Neural crest cell (in vitro differentiated cells): ENCODE results near the gene HDLBP. TPM values are rescaled to one million over a fixed set of nuclear protein-coding genes. Genes with fewer than 3 reads are reported as not detected.

ENCODE experiments used
- DNase-seq: peaks from one replicate; pipeline ENCODE4 v3.0.0; 2021; ENCODE audit warnings: low read depth, mixed read lengths, low spot score
- H3K27ac Mint-ChIP-seq: one replicate; pipeline ENCODE4 v1.8.0; 2021; ENCODE audit warnings: mild to moderate bottlenecking, mixed read lengths; ENCODE audit not compliant: unreplicated experiment
- H3K27me3 Mint-ChIP-seq: 2 replicates; pipeline ENCODE4 v1.8.0; 2021; ENCODE audit warnings: low read depth, mild to moderate bottlenecking, mixed read lengths
- H3K36me3 Mint-ChIP-seq: 2 replicates; pipeline ENCODE4 v1.8.0; 2021; ENCODE audit warnings: low read depth, mild to moderate bottlenecking, mixed read lengths
- H3K4me1 Mint-ChIP-seq: 2 replicates; pipeline ENCODE4 v1.8.0; 2021; ENCODE audit warnings: mixed read lengths
- H3K4me3 Mint-ChIP-seq: one replicate; pipeline ENCODE4 v1.8.0; 2021; ENCODE audit warnings: mild to moderate bottlenecking, mixed read lengths
- H3K9me3 Mint-ChIP-seq: 2 replicates; pipeline ENCODE4 v1.8.0; 2021; ENCODE audit warnings: mixed read lengths
- CTCF ChIP-seq: fragments of 200-600 bp; sonication (generic); conservative IDR thresholded peaks from 2 replicates; pipeline ENCODE4 v1.5.0; 2021; ENCODE audit warnings: antibody characterized with exemption, mild to moderate bottlenecking
- total RNA-seq: library from RNA; stranded (reverse); gene quantifications from 2 replicates; pipeline ENCODE4 v1.2.1, GENCODE V29; 2021

HDLBP gene
- total RNA-seq, 1 donor from 2014 or later = 333 TPM

- Mint-ChIP-seq H3K27ac (no peak overlapping the region), H3K36me3 (peaks cover 12% of the 10 kb centered on the region), H3K27me3 (no peaks in the 10 kb centered on the region), H3K4me3 (peak overlapping the region; percentile 93), H3K4me1 (peaks cover 33% of the 10 kb centered on the region), H3K9me3 (no peaks in the 10 kb centered on the region)
- TF ChIP-seq CTCF = no peak
- no peak for DNase-seq
Measured at GRCh38 chr2:241270531-241270930, 44.9 kb downstream of the HDLBP start.

GRCh38 chr2:241269707-241270520 is 45.6 kb downstream of the HDLBP start:
- Mint-ChIP-seq H3K36me3 (peaks cover 6% of the 10 kb centered on the region), H3K27me3 (no peaks in the 10 kb centered on the region), H3K27ac (no peak overlapping the region), H3K4me1 (peaks cover 33% of the 10 kb centered on the region), H3K4me3 (peak overlapping the region; percentile 93), H3K9me3 (no peaks in the 10 kb centered on the region)
- no peak for DNase-seq
- no peak for TF ChIP-seq CTCF

GRCh38 chr2:241268716-241269445 is 46.6 kb downstream of the HDLBP start:
- DNase-seq = no peak
- Mint-ChIP-seq H3K36me3 (peaks cover 3% of the 10 kb centered on the region), H3K9me3 (no peaks in the 10 kb centered on the region), H3K27ac (peak overlapping the region; percentile 51), H3K27me3 (no peaks in the 10 kb centered on the region), H3K4me1 (peaks cover 32% of the 10 kb centered on the region), H3K4me3 (peak overlapping the region; percentile 73)
- TF ChIP-seq CTCF = no peak

GRCh38 chr2:241268306-241268705 is 47.2 kb downstream of the HDLBP start:
- no peak for TF ChIP-seq CTCF
- H3K4me3 Mint-ChIP-seq = peak overlapping the region; percentile 73
- no peak for DNase-seq
- H3K36me3 Mint-ChIP-seq = peaks cover 5% of the 10 kb centered on the region
- peak overlapping the region; percentile 51 for H3K27ac Mint-ChIP-seq
- H3K4me1 Mint-ChIP-seq = peaks cover 26% of the 10 kb centered on the region
- no peaks in the 10 kb centered on the region for H3K9me3 Mint-ChIP-seq
- no peaks in the 10 kb centered on the region for H3K27me3 Mint-ChIP-seq

GRCh38 chr2:241267249-241268067 is 48.0 kb downstream of the HDLBP start:
- Mint-ChIP-seq H3K36me3 (peaks cover 12% of the 10 kb centered on the region), H3K4me1 (peaks cover 22% of the 10 kb centered on the region), H3K27me3 (no peaks in the 10 kb centered on the region), H3K27ac (peak overlapping the region; percentile 61), H3K4me3 (peak overlapping the region; percentile 36), H3K9me3 (no peaks in the 10 kb centered on the region)
- DNase-seq = no peak
- no peak for TF ChIP-seq CTCF
